Nephron (organoid): ENCODE measurements around the gene MYBPHL.

Experiments used
- H3K27ac Mint-ChIP-seq, 3 experiments: 2 replicates each; pipeline ENCODE4 v1.8.0; 2020; ENCODE audit warnings: mixed read lengths in 3 of 3, mild to moderate bottlenecking in 2 of 3, moderate library complexity in 1 of 3
- H3K27me3 Mint-ChIP-seq: 2 replicates; pipeline ENCODE4 v1.8.0; 2021; ENCODE audit warnings: low read depth, mild to moderate bottlenecking, moderate library complexity, mixed read lengths
- H3K36me3 Mint-ChIP-seq: 2 replicates; pipeline ENCODE4 v1.8.0; 2020; ENCODE audit warnings: low read depth, mixed read lengths
- H3K4me1 Mint-ChIP-seq: 2 replicates; pipeline ENCODE4 v1.8.0; 2020; ENCODE audit warnings: mixed read lengths
- H3K4me3 Mint-ChIP-seq, 3 experiments: 2 replicates each; pipeline ENCODE4 v1.8.0; 2020; ENCODE audit warnings: mild to moderate bottlenecking in 3 of 3, mixed read lengths in 3 of 3, moderate library complexity in 2 of 3
- H3K9me3 Mint-ChIP-seq: 2 replicates; pipeline ENCODE4 v1.8.0; 2020; ENCODE audit warnings: mixed read lengths
- TF ChIP-seq, protein P1 (sequence below), 3 experiments: fragments of 200-600 bp; sonication (generic); IDR thresholded peaks; one replicate each; pipeline ENCODE4 v1.5.0; 2021; ENCODE audit warnings: antibody characterized with exemption in 3 of 3; ENCODE audit not compliant: unreplicated experiment in 3 of 3

Gene MYBPHL

GRCh38 chr1:109331113-109331512 lies 24.3 kb upstream of the MYBPHL start:
- Mint-ChIP-seq H3K36me3 (peaks cover 69% of the 10 kb centered on the region), H3K9me3 (peaks cover 34% of the 10 kb centered on the region), H3K4me1 (no peaks in the 10 kb centered on the region), H3K4me3 (no peak overlapping the region), H3K27me3 (no peaks in the 10 kb centered on the region), H3K27ac (no peak overlapping the region)
- TF ChIP-seq, protein P1, sequence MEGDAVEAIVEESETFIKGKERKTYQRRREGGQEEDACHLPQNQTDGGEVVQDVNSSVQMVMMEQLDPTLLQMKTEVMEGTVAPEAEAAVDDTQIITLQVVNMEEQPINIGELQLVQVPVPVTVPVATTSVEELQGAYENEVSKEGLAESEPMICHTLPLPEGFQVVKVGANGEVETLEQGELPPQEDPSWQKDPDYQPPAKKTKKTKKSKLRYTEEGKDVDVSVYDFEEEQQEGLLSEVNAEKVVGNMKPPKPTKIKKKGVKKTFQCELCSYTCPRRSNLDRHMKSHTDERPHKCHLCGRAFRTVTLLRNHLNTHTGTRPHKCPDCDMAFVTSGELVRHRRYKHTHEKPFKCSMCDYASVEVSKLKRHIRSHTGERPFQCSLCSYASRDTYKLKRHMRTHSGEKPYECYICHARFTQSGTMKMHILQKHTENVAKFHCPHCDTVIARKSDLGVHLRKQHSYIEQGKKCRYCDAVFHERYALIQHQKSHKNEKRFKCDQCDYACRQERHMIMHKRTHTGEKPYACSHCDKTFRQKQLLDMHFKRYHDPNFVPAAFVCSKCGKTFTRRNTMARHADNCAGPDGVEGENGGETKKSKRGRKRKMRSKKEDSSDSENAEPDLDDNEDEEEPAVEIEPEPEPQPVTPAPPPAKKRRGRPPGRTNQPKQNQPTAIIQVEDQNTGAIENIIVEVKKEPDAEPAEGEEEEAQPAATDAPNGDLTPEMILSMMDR (IDR thresholded peaks at IDR 0.05; ENCODE audit: unreplicated experiment in 3 of 3): no peak

DNA sequence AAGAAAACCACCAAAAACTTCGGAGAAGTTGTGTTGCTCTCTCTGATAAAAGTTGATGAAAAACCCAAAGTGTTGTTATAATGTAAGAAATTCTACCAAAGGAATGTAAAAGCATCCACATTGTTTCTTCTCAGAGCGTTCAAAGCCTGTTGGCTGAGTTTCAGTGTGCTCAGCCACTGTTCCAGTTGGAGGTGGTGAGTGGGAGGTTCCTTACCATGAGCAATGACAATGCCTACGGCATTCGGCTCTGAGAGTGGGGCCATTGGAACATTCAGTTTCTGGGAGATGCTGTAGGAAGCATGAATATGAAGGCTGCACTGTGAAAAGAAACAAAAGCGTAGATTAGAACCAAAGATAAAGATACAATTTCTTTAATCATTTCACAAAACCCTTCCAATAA lies 20.5 kb upstream of the MYBPHL start:
- Mint-ChIP-seq H3K4me3 (no peak overlapping the region), H3K27ac (no peak overlapping the region), H3K27me3 (no peaks in the 10 kb centered on the region), H3K9me3 (peaks cover 21% of the 10 kb centered on the region), H3K36me3 (peaks cover 44% of the 10 kb centered on the region), H3K4me1 (no peaks in the 10 kb centered on the region)
- TF ChIP-seq, protein P1 (IDR thresholded peaks at IDR 0.05; ENCODE audit: unreplicated experiment in 3 of 3): no peak

DNA sequence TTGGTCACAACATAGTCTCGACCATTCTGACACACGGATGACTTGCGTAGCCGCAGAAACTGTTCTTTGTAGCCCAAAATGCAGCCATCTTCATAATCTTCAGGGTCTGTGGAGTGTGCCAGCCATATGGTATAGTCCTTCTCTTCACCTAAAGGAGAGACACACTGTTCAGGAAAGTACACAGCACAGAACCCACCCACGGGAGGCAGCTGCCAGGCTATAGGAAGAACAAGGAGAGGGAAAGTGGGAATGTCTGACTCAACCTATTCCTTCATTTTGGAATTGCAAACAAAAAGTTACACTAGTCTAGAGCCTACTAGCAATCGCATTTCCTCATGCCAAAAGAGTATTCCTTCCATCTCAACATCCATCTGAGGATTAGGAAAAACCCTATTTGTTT lies 16.2 kb upstream of the MYBPHL start:
- no peaks in the 10 kb centered on the region for H3K9me3 Mint-ChIP-seq
- H3K4me3 Mint-ChIP-seq: no peak overlapping the region
- H3K27me3 Mint-ChIP-seq: no peaks in the 10 kb centered on the region
- TF ChIP-seq, protein P1 (IDR thresholded peaks at IDR 0.05; ENCODE audit: unreplicated experiment in 3 of 3): no peak
- H3K4me1 Mint-ChIP-seq: no peaks in the 10 kb centered on the region
- no peak overlapping the region for H3K27ac Mint-ChIP-seq
- peaks cover 41% of the 10 kb centered on the region for H3K36me3 Mint-ChIP-seq

- Mint-ChIP-seq H3K27ac (no peak overlapping the region), H3K27me3 (no peaks in the 10 kb centered on the region), H3K36me3 (peaks cover 45% of the 10 kb centered on the region), H3K4me3 (no peak overlapping the region), H3K4me1 (no peaks in the 10 kb centered on the region), H3K9me3 (no peaks in the 10 kb centered on the region)
- TF ChIP-seq, protein P1 (IDR thresholded peaks at IDR 0.05; ENCODE audit: unreplicated experiment in 3 of 3): no peak
Observed at GRCh38 chr1:109319114-109319513, 12.3 kb upstream of the MYBPHL start.

- H3K36me3 Mint-ChIP-seq: peaks cover 48% of the 10 kb centered on the region
Observed at GRCh38 chr1:109316506-109316905, 9.7 kb upstream of the MYBPHL start.

GRCh38 chr1:109315288-109315687 lies 8.5 kb upstream of the MYBPHL start:
- H3K27me3 Mint-ChIP-seq: no peaks in the 10 kb centered on the region
- H3K27ac Mint-ChIP-seq: no peak overlapping the region
- H3K36me3 Mint-ChIP-seq: peaks cover 38% of the 10 kb centered on the region
- H3K4me3 Mint-ChIP-seq: no peak overlapping the region
- TF ChIP-seq, protein P1 (IDR thresholded peaks at IDR 0.05; ENCODE audit: unreplicated experiment in 3 of 3): no peak
- H3K4me1 Mint-ChIP-seq: peaks cover 6% of the 10 kb centered on the region
- no peaks in the 10 kb centered on the region for H3K9me3 Mint-ChIP-seq

More at GRCh38 chr1:109316506-109316905, 9.7 kb upstream of the MYBPHL start:
- Mint-ChIP-seq H3K27me3 (no peaks in the 10 kb centered on the region), H3K4me1 (peaks cover 6% of the 10 kb centered on the region), H3K9me3 (no peaks in the 10 kb centered on the region), H3K4me3 (no peak overlapping the region), H3K27ac (no peak overlapping the region)
- TF ChIP-seq, protein P1 (IDR thresholded peaks at IDR 0.05; ENCODE audit: unreplicated experiment in 3 of 3): no peak
